Chondrocyte (in vitro differentiated cells): ENCODE measurements around the gene NENF. TPM values are rescaled to one million over a fixed set of nuclear protein-coding genes. Genes with fewer than 3 reads are reported as not detected.
"Not testable (repeated sequence)": the region's sequence is repeated elsewhere in the genome, so short reads cannot be mapped to it uniquely, and the experiment has no call there.

Source experiments
- DNase-seq: peaks from one replicate; pipeline ENCODE4 v3.0.0; 2021; ENCODE audit warnings: mixed read lengths, low spot score
- H3K27ac Mint-ChIP-seq: one replicate; pipeline ENCODE4 v1.8.0; 2021; ENCODE audit warnings: mild to moderate bottlenecking, moderate library complexity, mixed read lengths; ENCODE audit not compliant: unreplicated experiment
- H3K27me3 Mint-ChIP-seq: 2 replicates; pipeline ENCODE4 v1.8.0; 2021; ENCODE audit warnings: low read depth, mixed read lengths
- H3K36me3 Mint-ChIP-seq: 2 replicates; pipeline ENCODE4 v1.8.0; 2021; ENCODE audit warnings: low read depth, mixed read lengths
- H3K4me1 Mint-ChIP-seq: 2 replicates; pipeline ENCODE4 v1.8.0; 2021; ENCODE audit warnings: low read depth, mild to moderate bottlenecking, mixed read lengths
- H3K4me3 Mint-ChIP-seq: one replicate; pipeline ENCODE4 v1.8.0; 2021; ENCODE audit warnings: mild to moderate bottlenecking, moderate library complexity, mixed read lengths; ENCODE audit not compliant: unreplicated experiment
- H3K9me3 Mint-ChIP-seq: 2 replicates; pipeline ENCODE4 v1.8.0; 2021; ENCODE audit warnings: low read depth, mixed read lengths
- long read RNA-seq: library from polyadenylated mRNA; stranded (forward); transcript quantifications from one replicate; pipeline ENCODE4 v2.0.0, GENCODE V29; 2021
- total RNA-seq: library from RNA; stranded (reverse); gene quantifications from 3 replicates; pipeline ENCODE4 v1.2.1, GENCODE V29; 2021
- TF ChIP-seq, protein P1 (sequence below): fragments of 200-600 bp; sonication (generic); IDR thresholded peaks from 2 replicates; pipeline ENCODE4 v1.5.0; 2021; ENCODE audit warnings: antibody characterized with exemption, mild to moderate bottlenecking, moderate library complexity

NENF gene
- 48.6 to 55.0 TPM (median 50.1 TPM) in 3 replicates for total RNA-seq
- long read RNA-seq, transcript NENF-204 (3 exons, 845 nt), result minor isoform, 10 of 98 reads
- long read RNA-seq, transcript NENF-201 (4 exons, 949 nt), result major isoform, 83 of 98 reads
- long read RNA-seq, partial matches to known transcripts, result 3 of 98 reads
- long read RNA-seq, other reads (novel, unspliced or antisense), result 0 of 98 reads

DNA sequence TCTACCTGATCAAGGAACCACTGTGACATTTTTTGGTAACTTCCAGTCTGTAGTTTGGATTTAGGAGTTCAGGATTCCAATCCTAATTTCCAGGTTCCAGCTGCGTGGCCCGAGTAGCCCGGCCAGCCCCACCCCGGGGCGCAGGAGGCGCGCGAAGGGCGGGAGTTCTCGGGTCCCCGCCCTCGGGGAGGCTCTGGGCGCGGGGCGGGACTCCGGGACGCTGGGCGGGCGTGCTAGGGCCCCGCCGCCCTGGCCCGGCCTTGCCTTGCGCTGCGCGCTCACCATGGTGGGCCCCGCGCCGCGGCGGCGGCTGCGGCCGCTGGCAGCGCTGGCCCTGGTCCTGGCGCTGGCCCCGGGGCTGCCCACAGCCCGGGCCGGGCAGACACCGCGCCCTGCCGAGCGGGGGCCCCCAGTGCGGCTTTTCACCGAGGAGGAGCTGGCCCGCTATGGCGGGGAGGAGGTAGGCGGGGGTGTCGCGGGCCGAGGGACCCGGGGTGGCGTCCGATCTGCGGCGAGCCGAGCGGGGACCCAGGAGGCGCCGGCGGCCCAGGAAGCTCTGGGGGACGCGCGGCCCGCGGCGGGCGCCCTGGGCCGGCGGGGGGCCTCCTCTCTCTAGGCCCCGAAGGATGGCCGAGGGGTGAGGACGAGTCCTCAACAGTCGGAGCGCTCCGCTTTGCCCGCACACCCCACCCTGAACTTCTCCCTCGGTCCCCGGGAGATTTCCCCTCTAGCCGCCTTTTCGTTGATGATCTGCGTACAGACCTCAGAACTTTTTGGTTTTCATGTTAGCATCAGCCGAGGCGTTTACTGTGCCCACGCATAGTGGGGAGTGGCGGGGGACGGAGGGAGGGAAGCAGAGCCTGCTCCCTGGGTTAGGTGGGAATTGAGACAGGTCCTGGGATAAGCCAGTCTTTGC lies at the start of gene NENF:
Gene NENF (plus strand): TSS at position 260 of the 916 bp plus-strand sequence. CDS start 24 bp downstream, at position 284.
- Mint-ChIP-seq H3K27me3 (no peaks in the 10 kb centered on the region), H3K36me3 (no peaks in the 10 kb centered on the region), H3K9me3 (no peaks in the 10 kb centered on the region), H3K4me1 (peaks cover 22% of the 10 kb centered on the region), H3K27ac (peak within 1 kb of the TSS; percentile 1), H3K4me3 (peak within 1 kb of the TSS; percentile 74)
- DNase-seq, result no peak
- TF ChIP-seq, protein P1, sequence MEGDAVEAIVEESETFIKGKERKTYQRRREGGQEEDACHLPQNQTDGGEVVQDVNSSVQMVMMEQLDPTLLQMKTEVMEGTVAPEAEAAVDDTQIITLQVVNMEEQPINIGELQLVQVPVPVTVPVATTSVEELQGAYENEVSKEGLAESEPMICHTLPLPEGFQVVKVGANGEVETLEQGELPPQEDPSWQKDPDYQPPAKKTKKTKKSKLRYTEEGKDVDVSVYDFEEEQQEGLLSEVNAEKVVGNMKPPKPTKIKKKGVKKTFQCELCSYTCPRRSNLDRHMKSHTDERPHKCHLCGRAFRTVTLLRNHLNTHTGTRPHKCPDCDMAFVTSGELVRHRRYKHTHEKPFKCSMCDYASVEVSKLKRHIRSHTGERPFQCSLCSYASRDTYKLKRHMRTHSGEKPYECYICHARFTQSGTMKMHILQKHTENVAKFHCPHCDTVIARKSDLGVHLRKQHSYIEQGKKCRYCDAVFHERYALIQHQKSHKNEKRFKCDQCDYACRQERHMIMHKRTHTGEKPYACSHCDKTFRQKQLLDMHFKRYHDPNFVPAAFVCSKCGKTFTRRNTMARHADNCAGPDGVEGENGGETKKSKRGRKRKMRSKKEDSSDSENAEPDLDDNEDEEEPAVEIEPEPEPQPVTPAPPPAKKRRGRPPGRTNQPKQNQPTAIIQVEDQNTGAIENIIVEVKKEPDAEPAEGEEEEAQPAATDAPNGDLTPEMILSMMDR, result no peak

DNA sequence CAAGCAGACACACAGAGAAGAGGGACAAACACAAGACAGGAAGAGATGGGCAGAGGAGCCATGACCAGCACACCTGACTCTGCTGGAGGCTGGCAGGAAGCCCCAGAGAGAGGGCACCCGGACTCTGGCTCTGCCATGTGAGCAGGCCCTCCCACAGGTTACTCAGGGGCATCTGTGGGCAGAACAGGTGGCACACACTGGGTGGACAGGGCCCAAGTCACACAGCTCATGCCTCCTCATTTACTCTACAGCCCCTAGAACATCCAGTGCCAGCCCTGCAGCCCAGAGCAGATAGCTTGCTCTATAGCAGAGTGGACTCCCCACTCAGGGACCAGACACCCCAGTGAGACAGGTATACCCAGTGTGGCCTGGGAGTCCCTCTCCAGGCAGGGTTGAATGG lies 46.7 kb upstream of the NENF start:
- peaks cover 38% of the 10 kb centered on the region for H3K36me3 Mint-ChIP-seq
- H3K4me1 Mint-ChIP-seq, result no peaks in the 10 kb centered on the region
- no peaks in the 10 kb centered on the region for H3K27me3 Mint-ChIP-seq
- no peak overlapping the region for H3K27ac Mint-ChIP-seq
- DNase-seq, result no peak
- TF ChIP-seq, protein P1, result no peak
- H3K9me3 Mint-ChIP-seq, result peaks cover 14% of the 10 kb centered on the region
- H3K4me3 Mint-ChIP-seq, result no peak overlapping the region

DNA sequence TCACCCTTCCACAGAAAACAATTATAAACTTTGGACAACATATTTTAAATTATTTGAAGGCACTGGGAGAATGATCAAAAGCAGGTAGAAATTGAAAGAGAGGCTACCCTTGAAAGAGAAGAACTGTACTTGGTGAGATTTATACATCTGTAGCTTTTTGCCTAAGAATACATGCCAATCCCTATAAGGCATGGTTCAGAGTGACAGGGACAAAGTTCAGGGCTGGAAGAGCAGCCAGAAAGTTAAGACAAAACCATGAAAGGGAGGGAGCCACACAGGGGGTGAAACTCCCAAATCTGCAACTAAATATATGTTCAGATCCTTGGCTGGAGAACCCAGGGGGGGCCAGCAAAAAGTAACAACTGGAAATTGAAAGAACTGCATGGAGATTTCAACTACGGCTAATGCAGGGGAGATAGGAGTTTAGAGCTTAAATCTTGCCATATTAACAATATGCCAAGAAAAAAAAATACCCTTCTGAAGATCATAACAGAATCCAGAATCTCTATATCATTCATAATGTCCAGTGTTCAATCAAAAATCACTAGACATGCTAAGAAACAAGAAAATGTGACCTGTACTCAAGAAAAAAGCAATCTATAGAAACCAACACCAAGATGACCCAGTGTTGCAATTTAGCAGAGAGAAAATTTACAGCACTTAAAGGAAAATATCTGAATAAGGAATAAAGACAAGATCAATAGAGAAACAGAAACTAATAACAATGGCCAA lies 43.6 kb upstream of the NENF start:
- TF ChIP-seq, protein P1, result no peak

DNA sequence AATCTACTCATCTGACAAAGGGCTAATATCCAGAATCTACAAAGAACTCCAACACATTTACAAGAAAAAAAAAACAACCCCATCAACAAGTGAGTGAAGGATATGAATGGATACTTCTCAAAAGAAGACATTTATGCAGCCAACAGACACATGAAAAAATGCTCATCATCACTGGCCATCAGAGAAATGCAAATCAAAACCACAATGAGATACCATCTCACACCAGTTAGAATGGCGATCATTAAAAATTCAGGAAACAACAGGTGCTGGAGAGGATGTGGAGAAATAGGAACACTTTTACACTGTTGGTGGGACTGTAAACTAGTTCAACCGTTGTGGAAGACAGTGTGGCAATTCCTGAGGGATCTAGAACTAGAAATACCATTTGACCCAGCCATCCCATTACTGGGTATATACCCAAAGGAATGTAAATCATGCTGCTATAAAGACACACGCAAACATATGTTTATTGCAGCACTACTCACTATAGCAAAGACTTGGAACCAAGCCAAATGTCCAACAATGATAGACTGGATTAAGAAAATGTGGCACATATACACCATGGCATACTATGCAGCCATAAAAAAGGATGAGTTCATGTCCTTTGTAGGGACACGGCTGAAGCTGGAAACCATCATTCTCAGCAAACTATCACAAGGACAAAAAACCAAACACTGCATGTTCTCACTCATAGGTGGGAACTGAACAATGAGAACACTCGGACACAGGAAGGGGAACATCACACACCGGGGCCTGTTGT lies 36.9 kb upstream of the NENF start:
- DNase-seq, H3K4me3 Mint-ChIP-seq, H3K4me1 Mint-ChIP-seq, H3K27me3 Mint-ChIP-seq, H3K27ac Mint-ChIP-seq: not testable (repeated sequence)
- Mint-ChIP-seq H3K36me3 (peaks cover 31% of the 10 kb centered on the region), H3K9me3 (peaks cover 35% of the 10 kb centered on the region)

More for the DNA sequence above, 43.6 kb upstream of the NENF start:
- no peaks in the 10 kb centered on the region for H3K27me3 Mint-ChIP-seq
- H3K4me1 Mint-ChIP-seq, result no peaks in the 10 kb centered on the region
- H3K27ac Mint-ChIP-seq, result no peak overlapping the region
- no peak for DNase-seq
- no peak overlapping the region for H3K4me3 Mint-ChIP-seq
- H3K9me3 Mint-ChIP-seq, result peaks cover 31% of the 10 kb centered on the region
- H3K36me3 Mint-ChIP-seq, result peaks cover 49% of the 10 kb centered on the region

DNA sequence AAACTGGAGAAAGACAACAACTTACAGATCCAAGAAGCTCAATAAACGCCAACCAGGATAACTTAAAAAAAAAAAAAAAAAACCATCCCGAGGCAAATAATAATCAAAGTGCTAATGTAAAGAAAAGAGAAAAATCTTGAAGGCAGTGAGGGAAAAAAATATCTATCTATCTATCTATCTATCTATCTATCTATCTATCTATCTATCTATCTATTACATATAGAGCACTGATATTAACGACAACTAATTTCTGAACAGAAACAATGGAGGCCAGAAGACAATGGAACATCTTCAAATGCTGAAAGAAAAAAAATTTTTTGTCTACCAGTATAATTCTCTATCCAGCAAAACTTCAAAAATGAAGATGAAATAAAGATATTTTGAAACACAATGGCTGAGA lies 36.1 kb upstream of the NENF start:
- H3K9me3 Mint-ChIP-seq, result peaks cover 28% of the 10 kb centered on the region
- H3K4me1 Mint-ChIP-seq, result no peaks in the 10 kb centered on the region
- H3K27ac Mint-ChIP-seq, result no peak overlapping the region
- H3K36me3 Mint-ChIP-seq, result peaks cover 25% of the 10 kb centered on the region
- H3K27me3 Mint-ChIP-seq, result no peaks in the 10 kb centered on the region
- TF ChIP-seq, protein P1, result no peak
- no peak overlapping the region for H3K4me3 Mint-ChIP-seq
- DNase-seq, result no peak
